K562 (cell line): ENCODE measurements around the gene ZSCAN2. TPM values are rescaled to one million over a fixed set of nuclear protein-coding genes. Genes with fewer than 3 reads are reported as not detected.

Experiments used
- BRD9 ChIP-seq: fragments of 450-650 bp; IDR thresholded peaks from 2 replicates; pipeline ENCODE4 v1.6.1; 2018; ENCODE audit warnings: low read depth; ENCODE audit not compliant: partially characterized antibody
- C11orf30 ChIP-seq: fragments of 450-650 bp; IDR thresholded peaks from 2 replicates; pipeline ENCODE4 v1.6.1; 2016; ENCODE audit warnings: low read depth, mild to moderate bottlenecking
- NBN ChIP-seq: fragments of 450-650 bp; IDR thresholded peaks from 2 replicates; pipeline ENCODE4 v1.6.1; 2016; ENCODE audit warnings: low read depth, mild to moderate bottlenecking
- RB1 ChIP-seq: fragments of 450-650 bp; IDR thresholded peaks from 2 replicates; pipeline ENCODE4 v1.6.1; 2017; ENCODE audit warnings: low read depth, mild to moderate bottlenecking
- polyA plus RNA-seq, 8 experiments: library from polyadenylated mRNA; depleted of rRNA in 4 of 8; stranded (reverse) in 5 of 8; unstranded in 3 of 8; fragments of >200 nt; fragmentation: Nextera tagmentation in 2 of 8; fragmentation: Illumina TruSeq in 1 of 8; extraction: Ambion mirVana in 2 of 8; extraction: Trizol in 1 of 8; gene quantifications; 2 replicates each; pipeline versions ENCODE4 v1.2.1 to v1.2.3, GENCODE V29; 2011 to 2014; ENCODE audit warnings: inconsistent platforms in 1 of 8, missing spikeins in 1 of 8
- total RNA-seq, 7 experiments: library from RNA; depleted of rRNA in 6 of 7; stranded (reverse); fragments of >200 nt in 6 of 7; fragmentation: Illumina TruSeq in 2 of 7; extraction: Trizol in 2 of 7; gene quantifications; 2 replicates each; pipeline versions ENCODE4 v1.2.1 to v1.2.3, GENCODE V29; 2011 to 2021; ENCODE audit warnings: low replicate concordance in 1 of 7
- TF ChIP-seq, protein P1 (sequence below): fragments of 450-650 bp; IDR thresholded peaks from 2 replicates; pipeline ENCODE4 v1.7.0; 2016; ENCODE audit warnings: borderline replicate concordance
- TF ChIP-seq, protein P2 (sequence below), 3 experiments: IDR thresholded peaks in 2 of 3; conservative IDR thresholded peaks in 1 of 3; 2 replicates each; pipeline ENCODE4 v1.5.1; 2011 to 2012; ENCODE audit warnings: low read length in 3 of 3, mild to moderate bottlenecking in 3 of 3, control low read depth in 2 of 3, improper control_type of control experiment in 1 of 3, inconsistent platforms in 1 of 3, low read depth in 1 of 3, mixed read lengths in 1 of 3, moderate library complexity in 1 of 3; ENCODE audit not compliant: insufficient read depth in 2 of 3

Gene ZSCAN2
- total and polyA plus RNA-seq, 9 of the 15 experiments (the other 6 are each of a cell fraction or from before 2014, with no cell fraction given): 1.7 to 14.2 (median 6.6) TPM

DNA sequence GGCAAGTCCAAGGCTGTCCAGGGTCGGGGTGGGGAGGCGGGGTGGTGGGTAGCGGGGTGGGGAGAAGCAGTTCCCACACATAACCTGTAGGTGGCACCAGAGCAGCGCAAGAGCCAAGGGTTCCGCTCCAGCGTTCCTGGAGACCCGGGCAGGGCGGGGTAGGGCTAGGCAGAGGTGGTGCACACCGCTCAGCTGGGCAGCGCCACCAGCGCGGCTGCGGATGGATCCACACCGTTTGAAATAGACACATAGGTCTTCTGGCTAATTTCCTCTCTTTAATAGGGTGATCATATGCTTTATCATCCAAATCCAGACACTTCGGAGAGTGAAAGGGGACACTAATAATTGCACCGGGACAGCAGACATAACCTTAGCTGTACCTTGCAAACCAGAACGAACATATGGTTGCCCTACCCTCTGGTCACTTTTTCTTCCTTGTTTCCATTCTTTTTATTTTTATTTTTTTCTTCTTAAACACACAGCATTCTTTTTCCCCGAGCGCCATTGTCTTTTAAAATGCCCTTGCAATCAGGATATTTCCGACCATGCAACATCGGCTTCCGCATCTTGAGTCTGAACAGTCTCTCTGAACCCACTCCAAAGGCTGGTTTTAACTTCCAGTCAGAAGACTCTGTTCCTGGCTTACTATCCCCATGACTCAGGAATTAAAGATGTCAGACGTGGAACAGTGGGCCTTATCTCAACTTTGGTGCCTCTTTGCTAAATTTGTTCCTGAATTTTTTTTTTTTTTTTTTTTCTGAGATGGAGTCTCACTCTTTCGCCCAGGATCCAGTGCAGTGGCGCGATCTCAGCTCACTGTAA is 12.5 kb upstream of the ZSCAN2 start (continued):
- TF ChIP-seq, protein P1, sequence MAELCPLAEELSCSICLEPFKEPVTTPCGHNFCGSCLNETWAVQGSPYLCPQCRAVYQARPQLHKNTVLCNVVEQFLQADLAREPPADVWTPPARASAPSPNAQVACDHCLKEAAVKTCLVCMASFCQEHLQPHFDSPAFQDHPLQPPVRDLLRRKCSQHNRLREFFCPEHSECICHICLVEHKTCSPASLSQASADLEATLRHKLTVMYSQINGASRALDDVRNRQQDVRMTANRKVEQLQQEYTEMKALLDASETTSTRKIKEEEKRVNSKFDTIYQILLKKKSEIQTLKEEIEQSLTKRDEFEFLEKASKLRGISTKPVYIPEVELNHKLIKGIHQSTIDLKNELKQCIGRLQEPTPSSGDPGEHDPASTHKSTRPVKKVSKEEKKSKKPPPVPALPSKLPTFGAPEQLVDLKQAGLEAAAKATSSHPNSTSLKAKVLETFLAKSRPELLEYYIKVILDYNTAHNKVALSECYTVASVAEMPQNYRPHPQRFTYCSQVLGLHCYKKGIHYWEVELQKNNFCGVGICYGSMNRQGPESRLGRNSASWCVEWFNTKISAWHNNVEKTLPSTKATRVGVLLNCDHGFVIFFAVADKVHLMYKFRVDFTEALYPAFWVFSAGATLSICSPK: no peak
- TF ChIP-seq C11orf30: 0 out of 2 replicates have a peak, but pooled peaks have one; percentile 7
- TF ChIP-seq, protein P2, sequence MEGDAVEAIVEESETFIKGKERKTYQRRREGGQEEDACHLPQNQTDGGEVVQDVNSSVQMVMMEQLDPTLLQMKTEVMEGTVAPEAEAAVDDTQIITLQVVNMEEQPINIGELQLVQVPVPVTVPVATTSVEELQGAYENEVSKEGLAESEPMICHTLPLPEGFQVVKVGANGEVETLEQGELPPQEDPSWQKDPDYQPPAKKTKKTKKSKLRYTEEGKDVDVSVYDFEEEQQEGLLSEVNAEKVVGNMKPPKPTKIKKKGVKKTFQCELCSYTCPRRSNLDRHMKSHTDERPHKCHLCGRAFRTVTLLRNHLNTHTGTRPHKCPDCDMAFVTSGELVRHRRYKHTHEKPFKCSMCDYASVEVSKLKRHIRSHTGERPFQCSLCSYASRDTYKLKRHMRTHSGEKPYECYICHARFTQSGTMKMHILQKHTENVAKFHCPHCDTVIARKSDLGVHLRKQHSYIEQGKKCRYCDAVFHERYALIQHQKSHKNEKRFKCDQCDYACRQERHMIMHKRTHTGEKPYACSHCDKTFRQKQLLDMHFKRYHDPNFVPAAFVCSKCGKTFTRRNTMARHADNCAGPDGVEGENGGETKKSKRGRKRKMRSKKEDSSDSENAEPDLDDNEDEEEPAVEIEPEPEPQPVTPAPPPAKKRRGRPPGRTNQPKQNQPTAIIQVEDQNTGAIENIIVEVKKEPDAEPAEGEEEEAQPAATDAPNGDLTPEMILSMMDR (IDR thresholded peaks at IDR 0.05 in 2 of 3, conservative IDR thresholded peaks at IDR 0.05 in 1 of 3; ENCODE audit: insufficient read depth in 2 of 3, low read depth in 1 of 3, low read length in 3 of 3): peak; percentile 47 to 82 (median 78); a peak in 5 of 6 replicates
- 0 out of 2 replicates have a peak, but pooled peaks have one; percentile 31 for TF ChIP-seq RB1
- no peak for TF ChIP-seq NBN
- TF ChIP-seq BRD9: no peak
